Measurements from ENCODE around the gene STXBP1.

DNA sequence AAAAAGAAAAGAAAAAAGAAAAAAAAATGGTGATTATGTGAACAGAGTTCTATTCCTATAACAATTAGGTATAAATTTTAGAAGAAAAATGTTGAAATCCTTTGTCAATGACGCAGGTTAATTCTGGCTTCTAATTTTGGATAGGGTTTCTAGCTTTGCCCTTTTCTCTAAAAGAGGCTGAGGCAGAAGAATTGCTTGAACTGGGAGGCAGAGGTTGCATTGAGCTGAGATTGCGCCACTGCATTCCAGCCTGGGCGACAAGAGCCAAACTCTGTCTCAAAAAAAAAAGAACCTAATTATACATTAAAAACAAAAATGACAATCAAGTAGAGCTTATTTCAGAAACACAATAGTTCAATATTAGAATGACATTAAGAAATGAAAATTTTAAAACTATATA lies 2.9 kb downstream of the STXBP1 start:
- TF ChIP-seq POLR2A (IDR thresholded peaks at IDR 0.05), result no peak
- TF ChIP-seq, protein P1, sequence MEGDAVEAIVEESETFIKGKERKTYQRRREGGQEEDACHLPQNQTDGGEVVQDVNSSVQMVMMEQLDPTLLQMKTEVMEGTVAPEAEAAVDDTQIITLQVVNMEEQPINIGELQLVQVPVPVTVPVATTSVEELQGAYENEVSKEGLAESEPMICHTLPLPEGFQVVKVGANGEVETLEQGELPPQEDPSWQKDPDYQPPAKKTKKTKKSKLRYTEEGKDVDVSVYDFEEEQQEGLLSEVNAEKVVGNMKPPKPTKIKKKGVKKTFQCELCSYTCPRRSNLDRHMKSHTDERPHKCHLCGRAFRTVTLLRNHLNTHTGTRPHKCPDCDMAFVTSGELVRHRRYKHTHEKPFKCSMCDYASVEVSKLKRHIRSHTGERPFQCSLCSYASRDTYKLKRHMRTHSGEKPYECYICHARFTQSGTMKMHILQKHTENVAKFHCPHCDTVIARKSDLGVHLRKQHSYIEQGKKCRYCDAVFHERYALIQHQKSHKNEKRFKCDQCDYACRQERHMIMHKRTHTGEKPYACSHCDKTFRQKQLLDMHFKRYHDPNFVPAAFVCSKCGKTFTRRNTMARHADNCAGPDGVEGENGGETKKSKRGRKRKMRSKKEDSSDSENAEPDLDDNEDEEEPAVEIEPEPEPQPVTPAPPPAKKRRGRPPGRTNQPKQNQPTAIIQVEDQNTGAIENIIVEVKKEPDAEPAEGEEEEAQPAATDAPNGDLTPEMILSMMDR (IDR thresholded peaks at IDR 0.05), result no peak

Data from right lobe of liver (tissue), 4 donors.